ENCODE measurements around the gene CENPS.
"Not testable (repeated sequence)": the region's sequence is repeated elsewhere in the genome, so short reads cannot be mapped to it uniquely, and the experiment has no call there.

Gene CENPS

DNA sequence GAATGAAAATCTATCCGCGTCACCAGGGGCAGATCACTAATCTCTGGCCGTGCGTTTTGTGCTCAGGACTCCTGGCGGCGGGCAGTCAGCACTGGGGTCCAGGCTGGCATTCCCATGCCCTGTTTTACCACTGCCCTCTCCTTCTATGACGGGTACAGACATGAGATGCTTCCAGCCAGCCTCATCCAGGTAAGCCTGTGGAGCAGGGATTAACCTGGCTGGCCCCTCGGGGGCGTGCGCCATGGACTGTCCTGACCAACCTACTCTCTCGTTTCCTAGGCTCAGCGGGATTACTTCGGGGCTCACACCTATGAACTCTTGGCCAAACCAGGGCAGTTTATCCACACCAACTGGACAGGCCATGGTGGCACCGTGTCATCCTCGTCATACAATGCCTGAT, 10.9 kb upstream of the CENPS start:
- no peak for DNase-seq (ENCODE audit: low read depth in 2 of 2)

DNA sequence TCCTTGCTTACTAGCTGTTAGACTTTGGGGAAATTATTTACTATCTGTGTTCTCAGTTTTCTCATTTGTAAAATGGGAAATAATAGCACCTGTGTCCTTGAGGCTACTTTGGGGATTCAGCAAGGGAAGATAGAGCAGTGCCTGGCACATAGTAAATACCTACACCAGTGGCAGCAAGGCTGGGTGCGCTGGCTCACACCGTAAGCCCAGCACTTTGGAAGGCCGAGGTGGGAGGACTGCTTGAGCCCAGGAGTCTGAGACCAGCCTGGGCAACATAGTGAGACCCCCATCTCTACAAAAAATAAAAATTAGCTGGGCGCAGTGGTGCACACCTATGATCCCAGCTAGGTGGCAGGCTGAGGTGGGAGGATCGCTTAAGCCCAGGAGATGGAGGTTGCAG, 8.6 kb upstream of the CENPS start:
- no peak for DNase-seq (ENCODE audit: low read depth in 2 of 2)

DNA sequence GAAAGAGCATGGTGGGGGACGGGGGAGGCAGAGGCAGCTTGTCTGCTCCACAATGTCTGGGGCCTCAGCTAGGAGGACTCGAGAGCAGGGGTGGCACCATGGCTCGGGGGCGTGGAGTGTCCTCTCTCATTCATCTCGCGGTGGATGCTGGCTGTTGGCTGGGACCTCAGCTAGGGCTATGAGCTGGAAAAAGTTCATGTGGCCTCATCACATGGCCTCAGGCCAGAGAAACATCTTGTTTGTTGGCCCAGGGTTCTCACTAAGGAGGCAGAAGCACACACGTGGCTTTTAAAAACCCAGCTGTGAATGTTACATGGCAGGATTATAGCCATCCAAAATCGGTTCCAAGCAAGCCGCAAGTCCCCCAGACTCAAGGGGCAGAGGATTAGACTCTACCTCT, 6.2 kb upstream of the CENPS start:
- DNase-seq (ENCODE audit: low read depth in 2 of 2), result no peak

DNA sequence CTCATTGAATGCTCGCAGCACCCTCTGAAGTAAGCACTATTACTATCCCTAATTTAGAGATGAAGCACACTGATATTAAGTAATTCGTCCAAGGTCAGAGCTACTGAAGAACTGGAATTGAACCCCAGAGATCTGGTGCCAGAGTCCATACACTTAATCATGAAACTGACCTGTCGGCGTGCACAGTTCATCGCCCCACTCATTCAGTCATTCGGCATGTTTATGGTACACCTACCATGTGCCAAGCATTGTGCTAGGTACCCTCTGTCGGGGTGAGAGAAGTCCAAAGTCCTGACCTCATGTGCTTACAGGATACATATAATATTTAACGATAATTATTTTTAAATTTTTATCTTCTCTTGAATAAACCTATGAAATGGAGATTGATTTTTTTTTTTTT, 5.6 kb upstream of the CENPS start:
- no peak for DNase-seq (ENCODE audit: low read depth in 2 of 2)

DNA sequence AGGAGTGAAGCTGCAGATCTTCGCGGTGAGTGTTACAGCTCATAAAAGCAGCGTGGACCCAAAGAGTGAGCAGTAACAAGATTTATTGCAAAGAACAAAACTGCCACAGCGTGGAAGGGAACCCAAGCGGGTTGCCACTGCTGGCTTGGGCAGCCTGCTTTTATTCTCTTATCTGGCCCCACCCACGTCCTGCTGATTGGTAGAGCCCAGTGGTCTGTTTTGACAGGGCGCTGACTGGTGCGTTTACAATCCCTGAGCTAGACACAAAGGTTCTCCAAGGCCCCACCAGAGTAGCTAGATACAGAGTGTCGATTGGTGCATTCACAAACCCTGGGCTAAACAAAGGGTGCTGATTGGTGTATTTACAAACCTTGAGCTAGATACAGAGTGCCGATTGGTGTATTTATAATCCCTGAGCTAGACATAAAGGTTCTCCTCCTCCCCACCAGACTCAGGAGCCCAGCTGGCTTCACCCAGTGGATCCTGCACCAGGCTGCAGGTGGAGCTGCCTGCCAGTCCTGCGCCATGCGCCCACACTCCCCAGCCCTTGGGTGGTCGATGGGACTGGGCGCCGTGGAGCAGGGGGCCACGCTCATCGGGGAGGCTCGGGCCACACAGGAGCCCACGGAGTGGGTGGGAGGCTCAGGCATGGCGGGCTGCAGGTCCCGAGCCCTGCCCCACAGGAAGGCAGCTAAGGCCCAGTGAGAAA, 4.3 kb upstream of the CENPS start:
- not testable (repeated sequence) for DNase-seq (ENCODE audit: low read depth in 2 of 2)

DNA sequence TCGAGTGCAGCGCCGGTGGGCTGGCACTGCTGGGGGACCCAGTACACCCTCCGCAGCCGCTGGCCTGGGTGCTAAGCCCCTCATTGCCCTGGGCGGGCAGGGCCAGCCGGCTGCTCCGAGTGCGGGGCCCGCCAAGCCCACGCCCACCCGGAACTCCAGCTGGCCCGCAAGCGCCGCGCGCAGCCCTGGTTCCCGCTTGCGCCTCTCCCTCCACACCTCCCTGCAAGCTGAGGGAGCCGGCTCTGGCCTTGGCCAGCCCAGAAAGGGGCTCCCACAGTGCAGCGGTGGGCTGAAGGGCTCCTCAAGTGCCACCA, 3.7 kb upstream of the CENPS start:
- not testable (repeated sequence) for DNase-seq (ENCODE audit: low read depth in 2 of 2)

DNA sequence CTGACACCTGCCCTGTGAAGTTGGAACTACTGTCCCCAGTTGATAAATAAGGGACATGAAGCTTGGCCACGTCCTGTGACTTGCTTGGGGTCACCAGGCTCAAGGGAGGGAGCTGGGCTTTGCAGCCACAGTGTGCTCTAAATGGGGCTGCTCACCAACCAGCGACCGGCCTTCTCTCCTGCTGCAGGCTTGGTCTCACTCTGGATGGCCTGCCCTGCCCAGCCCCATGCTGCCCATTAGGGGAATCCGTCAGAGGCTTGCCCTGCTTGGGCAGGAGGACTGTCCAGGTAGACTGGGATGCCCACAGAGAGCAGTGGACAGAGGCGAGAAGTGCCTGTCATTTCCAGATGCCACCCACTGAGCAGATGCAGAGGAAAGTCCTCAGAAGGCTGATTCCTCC, 1.2 kb upstream of the CENPS start:
- DNase-seq (ENCODE audit: low read depth in 2 of 2), result no peak

DNA sequence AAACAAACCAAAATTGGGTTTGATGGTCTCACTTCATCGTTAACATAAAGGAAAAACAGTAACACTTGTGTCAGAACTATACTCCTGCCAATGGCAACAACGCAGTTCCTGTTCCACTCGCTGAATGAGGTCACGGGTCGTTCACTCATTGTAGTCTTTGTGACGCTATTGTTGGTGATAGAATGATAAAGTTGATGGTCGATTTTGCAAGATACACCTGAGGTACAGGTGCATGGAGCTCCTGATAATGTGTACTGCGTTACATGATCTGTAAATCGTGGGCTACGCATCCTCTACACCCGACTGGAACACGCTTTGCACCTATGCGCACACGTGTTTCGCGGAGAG, 391 bp upstream of the CENPS start:
- no peak for DNase-seq (ENCODE audit: low read depth in 2 of 2)

DNA sequence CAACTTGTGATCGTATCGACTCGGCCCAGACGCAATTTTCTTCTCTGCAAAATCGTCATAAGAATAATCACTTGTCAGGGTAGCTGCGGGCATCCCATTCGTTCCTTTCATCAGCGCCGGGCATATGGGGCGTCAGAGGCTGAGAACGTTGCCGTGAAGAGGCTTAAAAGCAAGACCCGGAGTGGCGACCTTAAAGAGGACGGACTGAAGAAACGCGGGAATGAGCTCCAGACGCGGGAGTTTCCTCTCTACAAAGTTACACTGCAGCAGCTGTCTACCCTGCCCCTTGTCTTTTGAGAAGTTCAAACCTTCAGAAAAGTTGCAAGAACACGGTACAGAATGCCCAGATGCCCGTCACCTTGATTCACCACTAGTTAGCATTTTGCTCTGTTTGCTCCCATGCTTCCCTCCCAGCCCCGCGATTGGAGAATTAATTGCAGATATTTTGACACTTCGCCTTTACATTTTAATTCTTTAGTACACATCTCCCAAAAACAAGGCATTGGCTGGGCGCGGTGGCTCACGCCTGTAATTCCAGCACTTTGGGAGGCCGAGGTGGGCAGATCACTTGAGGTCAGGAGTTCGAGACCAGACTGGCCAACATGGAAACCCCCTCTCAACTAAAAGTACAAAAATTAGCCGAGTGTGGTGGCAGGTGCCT, 967 bp downstream of the CENPS start:
- DNase-seq (ENCODE audit: low read depth in 2 of 2), result peak in 1 of 2 experiments; percentile 12

DNA sequence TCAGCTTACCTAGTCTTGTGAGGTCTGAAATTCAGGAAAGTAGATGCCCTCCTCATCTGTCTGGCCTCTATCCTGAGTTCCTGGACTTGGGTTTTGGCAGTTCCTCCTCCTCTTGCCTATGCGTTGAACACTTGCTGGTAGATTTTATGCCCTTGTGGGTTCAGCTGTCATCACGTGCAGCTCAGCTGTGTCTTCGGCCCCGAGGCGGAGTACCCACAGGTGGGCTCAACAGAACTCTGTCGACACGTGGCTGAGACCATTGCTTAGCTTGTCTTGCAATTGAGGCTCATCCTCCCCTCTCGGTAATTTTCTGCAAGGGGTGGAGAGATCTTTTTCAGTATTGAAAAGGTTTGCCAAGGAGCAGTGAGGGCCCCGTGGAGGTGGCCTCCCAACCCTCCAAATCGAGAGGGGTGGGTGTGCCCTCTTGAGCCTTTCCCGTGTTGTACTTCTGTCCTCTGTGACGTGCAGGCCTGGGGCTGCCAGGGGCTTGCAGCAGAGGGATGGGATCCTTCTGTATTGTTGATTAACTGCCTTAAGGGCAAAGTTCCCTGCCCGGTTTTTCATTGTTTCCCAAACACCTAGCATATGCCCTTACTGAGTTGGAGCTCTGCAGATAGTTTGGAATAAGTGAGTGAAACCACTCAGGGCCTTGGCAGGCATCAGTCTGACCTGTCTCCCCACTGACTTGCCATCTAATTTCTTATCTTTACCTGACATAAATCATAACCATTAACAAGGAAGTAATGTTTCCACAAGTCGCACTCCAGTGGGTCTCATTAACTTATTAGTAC, 2.9 kb downstream of the CENPS start:
- DNase-seq (ENCODE audit: low read depth in 2 of 2), result no peak

DNA sequence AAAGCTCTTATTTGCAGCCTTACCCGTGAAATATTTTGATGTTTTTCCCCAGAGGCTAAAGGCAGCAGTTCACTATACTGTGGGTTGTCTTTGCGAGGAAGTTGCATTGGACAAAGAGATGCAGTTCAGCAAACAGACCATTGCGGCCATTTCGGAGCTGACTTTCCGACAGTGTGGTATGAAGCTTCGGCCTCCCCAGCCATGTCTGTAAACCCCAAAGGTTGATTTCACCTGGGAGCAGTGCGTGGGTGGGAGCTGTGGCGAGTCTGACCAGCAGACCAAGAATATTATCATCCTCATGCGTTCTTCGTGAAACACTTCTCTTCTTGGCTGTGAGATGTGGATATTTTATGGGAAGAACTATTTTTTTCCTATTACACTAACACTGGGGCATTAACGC, 3.6 kb downstream of the CENPS start:
- no peak for DNase-seq (ENCODE audit: low read depth in 2 of 2)

DNA sequence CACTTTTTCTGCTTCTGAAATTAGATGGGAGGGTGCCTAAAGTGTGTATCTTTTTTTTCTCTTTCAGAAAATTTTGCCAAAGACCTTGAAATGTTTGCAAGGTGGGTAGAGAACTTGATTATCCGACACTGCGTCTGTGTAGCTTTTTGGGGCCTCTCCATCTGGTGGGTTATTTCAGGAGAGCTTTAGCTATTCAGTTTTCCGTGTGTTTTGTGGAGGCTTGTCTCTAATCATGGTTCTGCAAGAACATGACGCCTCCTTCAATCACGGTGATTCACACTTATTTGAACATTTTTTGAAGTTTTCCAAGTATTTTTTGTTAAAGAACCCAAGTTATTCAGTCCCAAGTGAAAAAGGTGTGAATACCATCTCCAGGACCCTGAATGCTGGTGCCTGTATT, 4.4 kb downstream of the CENPS start:
- DNase-seq (ENCODE audit: low read depth in 2 of 2), result no peak

DNA sequence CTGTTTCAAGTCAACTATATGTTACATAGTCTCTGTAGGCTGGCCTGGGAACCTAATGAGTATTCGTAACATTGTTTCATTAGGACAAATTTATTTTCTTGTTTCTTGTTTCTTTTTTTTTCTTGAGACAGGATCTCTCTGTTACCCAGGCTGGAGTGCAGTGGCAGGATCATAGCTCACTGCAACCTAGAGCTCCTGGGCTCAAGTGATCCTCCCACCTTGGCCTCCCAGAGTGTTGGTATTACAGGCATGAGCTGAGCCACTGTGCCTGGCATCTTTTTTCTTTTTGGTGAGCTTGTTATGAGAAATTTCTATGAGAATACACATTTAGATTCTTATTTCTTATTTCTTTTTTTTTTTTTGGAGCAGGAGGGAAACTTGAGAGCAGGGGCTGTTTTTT, 6.8 kb downstream of the CENPS start:
- no peak for DNase-seq (ENCODE audit: low read depth in 2 of 2)

DNA sequence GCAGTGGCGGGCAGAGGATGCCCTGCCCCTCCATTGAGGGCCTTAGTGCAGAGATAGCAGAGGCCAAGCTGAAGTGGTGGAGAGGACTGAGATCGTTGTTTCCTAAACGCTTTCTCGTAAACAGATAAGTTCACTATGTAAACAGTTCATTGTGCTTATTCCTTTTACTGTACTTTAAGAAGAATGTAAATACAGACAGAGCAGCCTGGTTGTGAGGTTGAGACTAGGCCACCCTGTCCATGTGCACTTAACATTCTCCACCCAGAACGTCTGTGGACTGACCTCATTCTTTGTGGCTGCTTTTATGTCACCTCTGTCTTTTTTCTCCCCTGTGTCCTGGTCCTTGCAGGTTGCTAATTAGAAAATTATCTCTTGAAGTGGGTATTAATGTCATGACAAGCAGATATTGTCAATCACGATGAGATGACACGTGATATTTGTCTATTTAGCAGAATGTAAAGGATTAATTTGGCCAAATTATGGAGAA, 8.5 kb downstream of the CENPS start:
- DNase-seq (ENCODE audit: low read depth in 2 of 2), result no peak

DNA sequence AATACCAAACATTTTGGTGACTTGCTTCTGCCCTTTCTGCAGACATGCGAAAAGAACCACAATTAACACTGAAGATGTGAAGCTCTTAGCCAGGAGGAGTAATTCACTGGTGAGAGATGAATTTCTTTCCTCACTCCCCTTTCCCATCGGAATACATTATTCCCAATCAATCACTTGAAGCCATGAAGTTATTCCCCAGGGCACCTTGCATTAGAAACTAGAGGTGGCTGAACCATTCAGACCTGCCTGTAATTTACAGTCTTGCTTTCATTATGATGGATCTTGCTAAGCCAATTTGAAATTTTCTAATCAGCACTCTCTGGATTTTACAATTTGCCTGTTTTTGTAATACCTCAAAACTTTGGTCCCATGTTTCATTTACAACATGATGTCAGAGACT, 10.1 kb downstream of the CENPS start:
- DNase-seq (ENCODE audit: low read depth in 2 of 2), result no peak

DNA sequence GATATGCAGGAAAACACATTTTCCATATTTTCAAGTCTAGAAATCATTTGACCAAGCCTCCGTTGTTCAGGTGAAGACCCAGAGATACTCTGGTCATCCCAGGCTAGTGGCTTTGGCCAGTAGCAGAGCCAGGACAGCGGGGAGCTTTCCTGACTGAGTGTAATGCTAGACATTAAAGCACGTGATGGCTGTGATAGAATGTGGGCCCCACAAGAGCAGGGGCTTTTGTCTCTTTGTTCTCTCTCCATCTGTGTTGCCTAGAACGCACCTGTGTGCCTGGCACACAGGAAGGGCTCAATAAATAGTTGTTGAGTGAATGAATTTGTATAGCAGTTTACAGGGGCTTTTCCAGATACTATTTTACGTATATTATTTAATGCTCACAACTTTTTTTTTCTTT, 10.6 kb downstream of the CENPS start:
- DNase-seq (ENCODE audit: low read depth in 2 of 2), result no peak

DNA sequence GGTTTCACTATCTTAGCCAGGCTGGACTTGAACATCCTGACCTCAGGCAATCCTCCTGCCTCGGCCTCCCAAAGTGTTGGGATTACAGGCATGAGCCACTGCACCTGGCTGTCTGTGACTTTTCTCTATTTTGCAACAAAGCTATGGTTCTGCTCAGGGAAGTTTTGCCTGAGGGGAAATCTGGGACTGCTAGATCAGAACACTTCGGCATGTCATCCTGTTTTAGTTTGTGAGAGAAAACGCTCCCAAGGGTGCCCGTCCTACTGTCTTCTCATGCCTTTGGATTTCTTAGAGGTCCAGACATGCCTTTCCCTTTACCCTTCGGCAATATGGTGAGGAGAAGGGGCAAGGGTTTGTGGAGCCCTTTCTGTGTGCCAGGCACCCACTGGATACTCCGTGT, 14.0 kb downstream of the CENPS start:
- no peak for DNase-seq (ENCODE audit: low read depth in 2 of 2)

DNA sequence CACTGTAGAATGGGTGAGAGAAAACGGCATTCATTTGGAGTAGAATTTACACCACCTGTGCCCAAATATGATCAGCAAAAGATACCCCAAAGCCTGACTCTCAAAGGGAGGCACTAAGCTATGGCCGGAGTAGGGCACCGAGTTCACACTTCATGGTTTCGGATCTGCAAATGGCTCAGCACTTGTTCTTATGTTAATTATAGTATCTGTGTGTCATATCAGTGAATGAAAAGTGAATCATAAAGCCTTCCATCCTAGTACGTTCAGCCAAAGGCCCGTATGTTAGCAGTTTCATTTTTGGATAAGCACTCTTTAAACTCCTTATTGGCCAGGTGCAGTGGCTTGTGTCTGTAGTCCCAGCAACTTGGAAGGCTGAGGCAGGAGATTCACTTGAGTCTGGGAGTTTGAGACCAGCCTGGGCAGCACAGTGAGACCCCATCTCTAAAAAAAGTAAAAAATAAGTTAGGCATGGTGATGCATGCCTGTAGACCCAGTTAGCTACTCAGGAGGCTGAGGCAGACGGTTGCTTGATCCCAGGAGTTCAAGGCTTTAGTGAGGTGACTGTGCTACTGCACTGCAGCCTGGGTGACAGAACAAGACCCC, 14.7 kb downstream of the CENPS start:
- no peak for DNase-seq (ENCODE audit: low read depth in 2 of 2)

DNA sequence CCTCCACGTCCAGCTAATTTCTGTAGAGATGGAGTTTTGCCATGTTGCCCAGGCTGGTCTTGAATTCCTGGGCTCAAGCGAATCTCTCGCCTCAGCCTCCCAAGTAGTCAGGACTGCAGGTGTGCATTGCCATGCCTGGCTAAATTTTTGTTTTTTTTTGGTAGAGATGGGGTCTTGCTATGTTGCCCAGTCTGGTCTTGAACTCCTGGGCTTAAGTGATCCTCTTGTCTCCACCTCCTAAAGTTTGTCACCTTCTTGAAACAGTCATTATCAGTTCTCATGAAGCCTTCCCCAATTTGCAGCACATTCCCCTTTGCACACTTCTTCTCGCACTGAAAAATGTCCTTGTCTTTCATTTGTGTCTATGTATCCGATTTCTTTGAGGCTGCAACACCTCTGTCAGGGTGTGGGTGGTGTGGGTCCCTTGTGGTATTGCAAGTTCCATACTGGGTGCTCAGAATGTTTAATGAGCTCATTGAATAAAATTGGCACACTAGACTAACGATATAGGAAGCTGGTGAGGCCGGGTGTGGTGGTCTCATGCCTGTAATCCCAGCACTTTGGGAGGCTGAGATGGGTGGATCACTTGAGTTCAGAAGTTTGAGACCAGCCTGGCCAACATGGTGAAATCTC, 16.7 kb downstream of the CENPS start:
- DNase-seq (ENCODE audit: low read depth in 2 of 2), result no peak

DNA sequence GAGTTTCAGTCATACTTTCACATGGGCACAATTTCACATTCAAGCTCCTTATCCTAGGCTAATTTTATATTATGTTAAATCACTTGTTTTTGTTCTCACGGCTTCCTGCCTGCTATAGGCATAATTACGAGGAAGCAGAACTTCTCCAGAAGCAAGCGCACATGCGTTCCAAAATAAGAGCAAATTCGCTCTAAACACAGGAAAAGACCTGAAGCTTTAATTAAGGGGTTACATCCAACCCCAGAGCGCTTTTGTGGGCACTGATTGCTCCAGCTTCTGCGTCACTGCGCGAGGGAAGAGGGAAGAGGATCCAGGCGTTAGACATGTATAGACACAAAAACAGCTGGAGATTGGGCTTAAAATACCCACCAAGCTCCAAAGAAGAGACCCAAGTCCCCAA, 19.5 kb downstream of the CENPS start, which contains the start of gene CORT:
Gene CORT (plus strand): TSS at position 281 of the 400 bp plus-strand sequence. CDS start 193 bp downstream, outside the sequence.
- DNase-seq (ENCODE audit: low read depth in 2 of 2), result no peak

DNA sequence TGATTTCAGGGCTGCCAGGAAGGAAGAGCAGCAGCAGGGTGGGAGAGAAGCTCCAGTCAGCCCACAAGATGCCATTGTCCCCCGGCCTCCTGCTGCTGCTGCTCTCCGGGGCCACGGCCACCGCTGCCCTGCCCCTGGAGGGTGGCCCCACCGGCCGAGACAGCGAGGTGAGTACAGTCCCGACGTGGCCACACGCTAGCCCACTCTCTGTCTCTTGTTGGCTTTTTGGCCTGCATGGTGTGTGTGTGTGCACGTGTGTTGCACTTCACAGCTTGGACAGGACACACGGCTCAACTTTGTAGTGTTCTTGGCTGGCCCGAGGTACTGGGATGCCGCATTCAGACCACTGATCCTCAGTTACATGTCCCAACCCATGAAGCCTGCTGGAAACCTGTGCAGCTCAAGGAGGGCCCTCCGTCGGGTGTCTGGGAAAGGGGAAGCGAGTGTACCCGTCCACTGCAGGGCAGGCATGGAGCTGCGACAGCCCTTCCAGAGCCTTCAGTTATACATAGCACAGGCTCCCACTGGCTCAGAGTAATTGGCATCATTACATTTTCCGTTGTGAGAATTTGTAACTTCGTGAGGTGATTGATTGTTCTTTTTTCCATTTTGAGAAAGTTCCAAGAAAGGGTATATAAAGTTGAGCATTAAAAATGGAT, 20.1 kb downstream of the CENPS start:
- no peak for DNase-seq (ENCODE audit: low read depth in 2 of 2)

DNA sequence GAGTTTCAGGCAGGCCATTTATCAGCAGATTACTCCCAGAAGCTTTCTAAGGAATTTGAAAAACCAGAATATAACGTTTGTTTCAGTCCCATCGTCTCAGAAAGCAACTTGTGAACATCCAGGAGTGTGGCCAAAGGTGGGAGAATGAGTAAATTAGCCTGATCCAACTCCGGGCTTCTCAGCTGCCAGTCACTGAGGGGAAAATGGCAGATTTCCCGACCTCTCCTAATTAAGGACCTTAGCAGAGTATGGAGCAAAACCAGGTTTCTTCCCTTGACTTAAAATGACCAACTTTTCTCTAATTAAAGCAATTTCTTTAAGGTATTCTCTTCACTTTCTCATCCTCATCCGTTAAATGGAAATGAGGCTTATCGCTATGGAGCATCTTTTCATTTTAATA, 20.6 kb downstream of the CENPS start:
- no peak for DNase-seq (ENCODE audit: low read depth in 2 of 2)

Measured in stimulated activated CD4-positive, alpha-beta T cell treated with anti-CD3 and anti-CD28 coated beads, Interleukin-12 subunit alpha, Interleukin-12 subunit beta, amount 100 ng/mL, for 24 hours (primary cell).